Measurements from ENCODE around the gene RNF222. TPM values are rescaled to one million over a fixed set of nuclear protein-coding genes. Genes with fewer than 3 reads are reported as not detected.

Gene RNF222
- polyA plus RNA-seq, 1 experiment, result not detected

DNA sequence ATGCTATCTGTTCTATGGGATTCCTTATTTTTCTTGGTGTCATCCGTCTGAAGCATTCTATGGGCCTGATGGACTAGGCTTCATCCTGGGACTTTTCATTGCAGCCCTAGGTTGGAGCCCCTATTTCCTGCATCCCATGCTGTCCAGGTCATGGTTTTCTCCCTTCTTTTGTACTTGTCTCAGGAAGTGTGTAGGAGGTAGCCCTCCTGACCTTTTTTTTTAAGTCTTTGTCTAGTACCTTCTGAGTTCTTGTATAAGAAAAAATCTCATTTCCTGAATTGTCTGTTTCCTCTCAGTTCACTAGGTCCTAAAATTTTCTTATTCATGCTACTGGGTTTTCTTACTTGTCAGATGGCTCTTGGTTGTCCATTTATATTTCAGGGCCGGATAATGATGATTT lies 44.1 kb upstream of the RNF222 start:
- CTCF ChIA-PET, result no interaction called here
- TF ChIP-seq, protein P1, sequence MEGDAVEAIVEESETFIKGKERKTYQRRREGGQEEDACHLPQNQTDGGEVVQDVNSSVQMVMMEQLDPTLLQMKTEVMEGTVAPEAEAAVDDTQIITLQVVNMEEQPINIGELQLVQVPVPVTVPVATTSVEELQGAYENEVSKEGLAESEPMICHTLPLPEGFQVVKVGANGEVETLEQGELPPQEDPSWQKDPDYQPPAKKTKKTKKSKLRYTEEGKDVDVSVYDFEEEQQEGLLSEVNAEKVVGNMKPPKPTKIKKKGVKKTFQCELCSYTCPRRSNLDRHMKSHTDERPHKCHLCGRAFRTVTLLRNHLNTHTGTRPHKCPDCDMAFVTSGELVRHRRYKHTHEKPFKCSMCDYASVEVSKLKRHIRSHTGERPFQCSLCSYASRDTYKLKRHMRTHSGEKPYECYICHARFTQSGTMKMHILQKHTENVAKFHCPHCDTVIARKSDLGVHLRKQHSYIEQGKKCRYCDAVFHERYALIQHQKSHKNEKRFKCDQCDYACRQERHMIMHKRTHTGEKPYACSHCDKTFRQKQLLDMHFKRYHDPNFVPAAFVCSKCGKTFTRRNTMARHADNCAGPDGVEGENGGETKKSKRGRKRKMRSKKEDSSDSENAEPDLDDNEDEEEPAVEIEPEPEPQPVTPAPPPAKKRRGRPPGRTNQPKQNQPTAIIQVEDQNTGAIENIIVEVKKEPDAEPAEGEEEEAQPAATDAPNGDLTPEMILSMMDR (IDR thresholded peaks at IDR 0.05; ENCODE audit: low read depth, low read length), result no peak
- POLR2A ChIA-PET, result no interaction called here

DNA sequence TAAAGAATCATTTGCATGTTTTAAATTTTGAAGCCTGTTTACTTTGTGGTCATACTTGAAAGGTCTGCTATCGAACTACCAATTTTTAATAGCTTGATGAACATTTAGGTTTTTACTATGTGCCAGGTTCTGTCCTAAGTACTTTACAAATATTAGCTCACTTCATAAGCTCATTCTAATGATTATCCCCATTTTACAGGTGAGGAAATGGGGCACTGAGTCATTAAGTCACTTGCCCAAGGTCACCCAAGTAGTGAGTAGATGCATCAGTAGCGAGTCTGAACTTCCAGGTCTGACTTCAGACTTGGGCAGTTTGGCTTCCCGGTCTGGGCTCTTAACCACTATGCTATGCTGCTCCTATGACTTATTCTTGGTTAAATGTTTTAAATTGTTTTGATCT lies 42.1 kb upstream of the RNF222 start:
- CTCF ChIA-PET, result interaction anchor here (1.1 kb wide), 1 partner anchor 306 kb away, joined by 3 read pairs; no protein-coding TSS in a partner anchor
- POLR2A ChIA-PET, result no interaction called here
- TF ChIP-seq, protein P1 (IDR thresholded peaks at IDR 0.05; ENCODE audit: low read depth, low read length), result no peak
- no peaks in the 10 kb centered on the region; the same call in 1 of the 2 replicates for H3K9me3 ChIP-seq (ENCODE audit: control insufficient read depth, insufficient read depth, low read length)
- no peak overlapping the region for H3K27ac ChIP-seq (ENCODE audit: low read depth, low read length)
- H3K4me3 ChIP-seq (ENCODE audit: low read depth, low read length), result no peak overlapping the region
- DNase-seq (ENCODE audit: low read depth, low spot score), result no peak
- H3K27me3 ChIP-seq (ENCODE audit: control insufficient read depth, insufficient read depth, low read length), result no peaks in the 10 kb centered on the region

More for the DNA sequence above, 44.1 kb upstream of the RNF222 start:
- Histone ChIP-seq H3K27ac (ENCODE audit: low read depth, low read length) (no peak overlapping the region), H3K4me3 (ENCODE audit: low read depth, low read length) (no peak overlapping the region), H3K27me3 (ENCODE audit: control insufficient read depth, insufficient read depth, low read length) (no peaks in the 10 kb centered on the region), H3K9me3 (ENCODE audit: control insufficient read depth, insufficient read depth, low read length) (no peaks in the 10 kb centered on the region)
- no peak for DNase-seq (ENCODE audit: low read depth, low spot score)

DNA sequence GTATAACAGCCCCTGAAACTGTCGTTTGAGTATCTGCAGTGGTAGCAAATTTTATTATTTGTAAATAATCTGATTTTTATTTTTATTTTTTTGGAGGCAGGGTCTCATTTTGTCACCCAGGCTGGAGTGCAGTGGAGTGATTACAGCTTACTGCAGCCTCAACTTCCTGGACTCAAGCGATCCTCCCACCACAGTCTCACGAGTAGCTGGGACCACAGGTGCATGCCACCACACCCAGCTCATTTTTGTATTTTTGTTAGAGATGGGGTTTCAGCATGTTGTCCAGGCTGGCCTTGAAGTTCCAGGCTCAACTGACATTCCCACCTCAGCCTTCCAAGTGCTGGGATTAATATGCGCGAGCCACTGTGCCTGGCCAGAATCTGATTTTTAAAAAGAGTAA lies 40.8 kb upstream of the RNF222 start:
- DNase-seq (ENCODE audit: low read depth, low spot score), result no peak
- ChIA-PET CTCF (no interaction called here), POLR2A (no interaction called here)
- no peaks in the 10 kb centered on the region for H3K27me3 ChIP-seq (ENCODE audit: control insufficient read depth, insufficient read depth, low read length)
- no peak overlapping the region for H3K27ac ChIP-seq (ENCODE audit: low read depth, low read length)
- TF ChIP-seq, protein P1 (IDR thresholded peaks at IDR 0.05; ENCODE audit: low read depth, low read length), result no peak
- no peak overlapping the region for H3K4me3 ChIP-seq (ENCODE audit: low read depth, low read length)
- no peaks in the 10 kb centered on the region; the same call in 1 of the 2 replicates for H3K9me3 ChIP-seq (ENCODE audit: control insufficient read depth, insufficient read depth, low read length)

DNA sequence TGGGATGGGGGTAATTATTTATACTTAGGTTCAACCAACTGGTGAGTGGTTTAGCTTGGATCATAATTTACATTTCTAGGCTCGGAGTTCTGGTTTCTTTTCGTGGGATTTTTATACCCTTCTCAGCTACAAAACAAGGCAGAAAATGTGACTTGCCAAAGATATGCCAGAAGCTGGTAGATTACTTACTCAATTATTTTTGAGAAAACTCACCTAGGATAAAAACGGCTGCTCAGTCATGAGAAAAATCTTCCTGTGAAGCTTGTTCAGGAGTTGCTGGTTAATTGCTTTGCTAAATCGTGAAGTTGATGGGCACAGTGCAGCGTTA lies 39.2 kb upstream of the RNF222 start:
- Histone ChIP-seq H3K4me3 (ENCODE audit: low read depth, low read length) (peak overlapping the region; percentile 93), H3K27me3 (ENCODE audit: control insufficient read depth, insufficient read depth, low read length) (no peaks in the 10 kb centered on the region), H3K9me3 (ENCODE audit: control insufficient read depth, insufficient read depth, low read length) (no peaks in the 10 kb centered on the region; the same call in 1 of the 2 replicates), H3K27ac (ENCODE audit: low read depth, low read length) (peak overlapping the region; percentile 98)
- no peak for DNase-seq (ENCODE audit: low read depth, low spot score)
- ChIA-PET POLR2A (no interaction called here), CTCF (interaction anchor here (0.7 to 1.5 kb wide), 6 partner anchors 27 to 309 kb away, joined by 3 to 12 read pairs (median 4); no protein-coding TSS in a partner anchor)
- TF ChIP-seq, protein P1 (IDR thresholded peaks at IDR 0.05; ENCODE audit: low read depth, low read length), result no peak

DNA sequence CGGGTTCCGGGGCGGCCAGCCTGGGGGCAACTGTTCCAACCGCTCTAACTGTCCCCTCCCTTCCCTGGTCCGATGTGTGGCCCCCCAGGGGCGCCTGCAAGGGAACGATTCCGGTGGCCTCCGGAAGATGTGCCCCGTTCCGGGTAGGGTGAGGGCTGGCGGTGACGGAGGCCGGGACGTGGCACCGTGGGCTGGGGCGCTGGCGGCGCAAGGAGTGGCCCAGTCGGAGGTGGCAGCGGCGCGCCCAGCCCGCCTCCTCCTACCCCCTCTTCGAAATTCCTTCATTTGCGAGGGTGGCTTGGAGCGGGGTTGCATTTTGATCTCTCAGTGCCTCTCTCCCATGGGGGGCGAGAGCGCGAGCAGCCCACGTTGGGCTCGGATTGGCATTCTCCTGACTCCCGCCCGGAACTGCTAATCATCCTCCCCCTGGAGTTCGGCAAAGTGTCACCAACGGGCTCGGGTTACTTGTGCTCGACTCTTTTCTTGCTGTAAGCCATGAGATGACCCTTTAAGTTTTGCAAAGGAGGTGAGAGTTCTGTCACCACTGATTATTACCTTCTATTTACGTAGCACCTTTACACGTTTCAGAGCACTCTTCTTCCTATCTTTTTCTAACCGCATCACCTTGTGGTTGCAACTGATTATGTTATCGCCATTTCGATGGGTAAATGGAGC lies 38.7 kb upstream of the RNF222 start:
- CTCF ChIA-PET, result interaction anchor here (0.8 to 1.5 kb wide), 6 partner anchors 26 to 309 kb away, joined by 3 to 12 read pairs (median 4); no protein-coding TSS in a partner anchor
- peak overlapping the region; percentile 93 for H3K4me3 ChIP-seq (ENCODE audit: low read depth, low read length)
- H3K27me3 ChIP-seq (ENCODE audit: control insufficient read depth, insufficient read depth, low read length), result no peaks in the 10 kb centered on the region
- no peaks in the 10 kb centered on the region; the same call in 1 of the 2 replicates for H3K9me3 ChIP-seq (ENCODE audit: control insufficient read depth, insufficient read depth, low read length)
- POLR2A ChIA-PET, result interaction anchor here (0.6 to 1.6 kb wide), 8 partner anchors 16 to 263 kb away, joined by 3 to 9 read pairs (median 5); no protein-coding TSS in a partner anchor
- TF ChIP-seq, protein P1 (IDR thresholded peaks at IDR 0.05; ENCODE audit: low read depth, low read length), result no peak
- DNase-seq (ENCODE audit: low read depth, low spot score), result no peak
- peak overlapping the region; percentile 98 for H3K27ac ChIP-seq (ENCODE audit: low read depth, low read length)

All from AG04450 (cell line).